ENCODE results near the gene RFXANK.

Gene RFXANK

DNA sequence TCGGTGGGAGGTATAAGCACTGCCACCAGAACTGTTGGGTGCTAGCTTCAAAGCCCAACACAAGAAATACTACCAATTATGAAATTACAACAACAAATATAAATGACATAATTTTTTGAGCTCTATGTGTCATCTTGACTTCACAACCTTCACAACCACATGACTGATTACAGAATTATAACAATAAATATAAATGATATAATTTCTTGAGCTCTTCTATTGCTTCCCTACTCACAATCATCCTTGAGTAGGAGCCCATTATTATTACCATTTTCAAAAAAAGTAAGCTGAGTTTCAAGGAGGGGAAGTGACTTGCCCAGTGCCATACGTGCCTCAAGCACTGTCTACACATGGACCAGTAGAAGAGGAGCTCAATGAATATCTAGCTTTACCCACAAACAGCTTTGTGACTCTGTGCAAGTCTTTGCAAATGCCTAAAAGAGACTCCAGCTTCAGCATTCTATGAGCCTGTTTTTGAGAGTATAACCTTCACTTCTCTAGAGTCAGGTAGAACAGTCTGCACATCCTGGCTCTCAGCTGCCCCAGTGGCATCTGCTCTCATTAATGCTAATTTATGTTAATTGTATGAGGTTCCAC, 42.3 kb downstream of the RFXANK start:
- no peak for DNase-seq

DNA sequence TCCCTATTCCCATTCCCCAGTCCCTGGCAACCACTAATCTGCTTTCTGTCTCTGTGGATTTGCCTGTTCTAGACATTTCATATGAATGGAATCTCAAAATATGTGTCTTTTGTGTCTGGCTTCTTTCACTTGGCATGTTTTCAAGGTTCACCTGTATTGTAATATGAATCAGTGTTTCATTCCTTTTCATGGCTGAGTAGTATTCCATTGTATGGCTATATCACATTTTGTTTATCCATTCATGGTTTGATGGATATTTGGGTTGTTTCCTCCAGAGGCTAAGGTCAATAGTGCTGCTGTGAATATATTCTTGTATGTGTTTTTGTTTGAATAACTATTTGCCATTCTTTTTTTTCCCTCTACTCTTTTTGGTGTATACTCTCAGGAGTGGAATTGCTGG, 44.1 kb downstream of the RFXANK start:
- DNase-seq: no peak

DNA sequence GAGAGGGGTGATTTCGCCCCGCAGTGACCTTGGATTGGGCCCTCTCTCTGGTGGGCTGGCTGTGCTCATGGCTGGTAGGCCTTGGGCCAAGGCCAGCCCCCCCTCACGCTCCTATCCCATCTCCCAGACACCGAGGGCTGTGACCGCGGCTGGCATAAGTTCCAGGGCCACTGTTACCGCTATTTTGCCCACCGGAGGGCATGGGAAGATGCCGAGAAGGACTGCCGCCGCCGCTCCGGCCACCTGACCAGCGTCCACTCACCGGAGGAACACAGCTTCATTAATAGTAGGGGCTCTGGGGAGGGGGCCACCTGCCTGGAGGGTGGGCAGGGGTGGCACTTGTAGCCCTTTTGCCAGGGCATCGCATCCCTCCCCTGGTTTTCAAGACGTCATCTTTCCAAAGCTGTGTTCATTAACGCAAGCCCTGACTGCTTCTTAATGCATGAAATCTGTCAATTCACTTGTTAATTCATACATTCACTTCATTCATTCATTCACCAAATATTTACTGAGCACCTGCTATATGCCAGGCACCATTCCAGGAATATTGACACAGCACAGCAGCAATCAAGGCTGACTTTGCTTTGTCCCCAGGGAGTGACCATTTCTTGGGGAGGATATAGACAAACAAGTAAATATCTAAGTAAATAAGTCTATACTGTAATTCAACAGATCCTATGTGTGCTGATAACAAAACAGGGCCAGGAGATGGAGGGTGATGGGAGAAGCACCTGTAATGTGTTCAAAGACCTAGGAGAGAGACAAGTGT, 46.3 kb downstream of the RFXANK start:
- no peak for DNase-seq

DNA sequence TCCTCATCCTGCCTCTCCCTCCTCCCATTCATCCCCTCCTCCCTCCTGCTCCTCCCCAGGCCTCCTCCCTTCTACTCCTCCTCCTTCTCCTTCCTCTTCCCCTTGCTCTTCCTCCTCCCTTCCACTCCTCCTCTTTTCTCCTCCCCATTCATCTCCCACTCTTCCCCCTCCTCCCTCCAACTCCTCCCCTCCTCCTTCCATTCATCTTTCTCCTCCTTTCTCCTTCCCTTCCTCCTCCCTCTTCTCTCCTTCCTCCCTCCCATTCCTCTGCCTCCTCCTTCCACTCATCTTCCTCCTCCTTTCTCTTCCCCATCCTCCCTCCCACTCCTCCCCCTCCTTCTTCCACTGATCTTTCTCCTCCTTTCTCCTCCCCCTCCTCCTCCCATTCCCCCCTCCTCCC, 47.6 kb downstream of the RFXANK start:
- no peak for DNase-seq

DNA sequence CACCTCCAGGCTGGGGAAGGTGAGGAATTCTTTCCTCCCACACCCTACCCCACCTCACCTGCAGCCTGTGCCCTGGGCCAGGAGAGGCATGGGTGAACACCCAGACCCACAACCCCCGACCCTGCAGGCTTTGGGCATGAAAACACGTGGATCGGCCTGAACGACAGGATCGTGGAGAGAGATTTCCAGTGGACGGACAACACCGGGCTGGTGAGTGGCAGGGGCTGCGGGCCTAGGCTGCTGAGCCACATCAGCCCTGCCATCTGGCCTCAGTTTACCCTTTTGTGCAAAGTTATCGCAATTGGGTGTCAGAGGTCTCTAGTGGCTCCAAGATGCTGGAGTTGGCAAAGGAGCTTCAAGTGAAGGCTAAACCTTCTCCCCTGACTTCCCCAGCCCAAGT, 48.4 kb downstream of the RFXANK start:
- DNase-seq: no peak

DNA sequence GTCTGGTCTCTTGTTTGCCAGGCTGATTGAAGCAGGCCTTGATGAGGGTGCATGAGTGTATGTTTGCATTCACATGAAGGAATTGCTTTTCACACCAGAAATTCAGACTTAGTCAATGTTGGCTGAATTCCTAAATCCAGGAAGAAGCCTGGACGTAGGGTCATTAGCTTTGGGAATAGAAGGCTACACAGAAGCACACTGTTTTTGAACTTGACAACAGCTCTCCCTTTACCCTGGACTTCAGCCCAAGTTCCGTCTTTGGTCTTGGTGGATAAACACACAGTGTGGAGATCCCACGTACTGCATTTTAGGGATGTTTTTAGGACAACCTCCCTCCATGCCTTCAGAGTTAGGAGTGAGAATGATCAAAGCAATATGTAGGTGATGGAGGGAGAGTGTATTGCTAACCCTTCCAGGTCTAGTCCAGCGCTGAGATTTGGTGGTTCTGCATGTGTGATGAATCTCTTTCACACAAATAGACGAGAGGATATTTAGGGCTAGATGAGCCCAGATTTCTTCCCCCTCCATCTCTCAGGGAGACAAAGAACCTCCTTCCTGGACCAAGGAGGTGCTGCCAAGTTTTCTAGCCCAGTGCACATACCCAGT, 58.2 kb downstream of the RFXANK start:
- no peak for DNase-seq

All from activated effector memory CD4-positive, alpha-beta T cell treated with anti-CD3 and anti-CD28 coated beads, Interleukin-2, amount 50 U/mL, for 16 hours (primary cell).